ENCODE measurements around the gene GGT5.

DNA sequence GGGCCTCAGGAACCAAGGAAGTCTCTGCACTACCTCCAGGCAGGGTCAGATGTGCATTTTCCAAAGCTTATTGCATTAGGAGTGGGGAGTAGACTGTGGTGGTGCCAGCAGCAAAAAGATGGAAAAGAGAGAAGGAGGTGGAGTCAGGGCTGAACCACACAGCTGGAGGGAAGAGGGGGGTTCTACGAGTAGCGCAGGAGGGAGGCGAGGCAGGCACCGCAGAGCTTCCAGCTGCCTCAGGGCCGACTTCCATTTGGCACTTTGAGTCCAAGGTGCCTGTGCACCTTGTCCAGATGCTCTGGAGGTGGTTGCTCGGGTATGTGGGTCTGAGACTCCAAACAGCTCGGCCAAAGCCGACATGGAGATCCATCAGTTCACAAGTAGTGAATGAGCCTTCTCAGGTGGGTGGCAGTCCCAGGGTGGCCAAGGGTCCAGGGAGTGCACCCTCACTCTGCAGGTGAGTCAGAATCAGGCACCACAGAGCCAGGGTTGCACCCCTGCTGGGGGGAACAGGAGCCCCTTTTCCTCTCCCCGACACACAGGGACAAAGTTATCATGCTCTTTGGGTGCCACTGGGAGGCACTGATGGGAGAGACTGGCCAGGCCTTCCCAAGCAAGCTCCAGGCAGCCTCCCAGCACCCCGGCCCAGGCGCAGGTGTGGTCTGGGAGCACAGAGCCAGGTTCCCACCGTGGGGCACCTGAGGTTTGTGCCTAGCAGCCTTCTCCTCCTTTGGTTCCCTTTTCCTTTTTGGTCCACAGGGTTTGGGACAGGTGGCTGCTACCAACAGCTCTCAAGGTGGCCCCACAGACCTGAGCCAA lies 30.2 kb downstream of the GGT5 start:
- TF ChIP-seq, protein P1, sequence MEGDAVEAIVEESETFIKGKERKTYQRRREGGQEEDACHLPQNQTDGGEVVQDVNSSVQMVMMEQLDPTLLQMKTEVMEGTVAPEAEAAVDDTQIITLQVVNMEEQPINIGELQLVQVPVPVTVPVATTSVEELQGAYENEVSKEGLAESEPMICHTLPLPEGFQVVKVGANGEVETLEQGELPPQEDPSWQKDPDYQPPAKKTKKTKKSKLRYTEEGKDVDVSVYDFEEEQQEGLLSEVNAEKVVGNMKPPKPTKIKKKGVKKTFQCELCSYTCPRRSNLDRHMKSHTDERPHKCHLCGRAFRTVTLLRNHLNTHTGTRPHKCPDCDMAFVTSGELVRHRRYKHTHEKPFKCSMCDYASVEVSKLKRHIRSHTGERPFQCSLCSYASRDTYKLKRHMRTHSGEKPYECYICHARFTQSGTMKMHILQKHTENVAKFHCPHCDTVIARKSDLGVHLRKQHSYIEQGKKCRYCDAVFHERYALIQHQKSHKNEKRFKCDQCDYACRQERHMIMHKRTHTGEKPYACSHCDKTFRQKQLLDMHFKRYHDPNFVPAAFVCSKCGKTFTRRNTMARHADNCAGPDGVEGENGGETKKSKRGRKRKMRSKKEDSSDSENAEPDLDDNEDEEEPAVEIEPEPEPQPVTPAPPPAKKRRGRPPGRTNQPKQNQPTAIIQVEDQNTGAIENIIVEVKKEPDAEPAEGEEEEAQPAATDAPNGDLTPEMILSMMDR (IDR thresholded peaks at IDR 0.05): no peak
- TF ChIP-seq EP300 (IDR thresholded peaks at IDR 0.05): no peak
